GM18870 (cell line): ENCODE data around the gene LY6G5B.

Experiments used
- ATAC-seq: cut with Tn5 transposase; IDR thresholded peaks from one replicate; pipeline ENCODE4 v1.9.1; 2021; ENCODE audit warnings: moderate library complexity; ENCODE audit not compliant: unreplicated experiment

Gene LY6G5B, protein sequence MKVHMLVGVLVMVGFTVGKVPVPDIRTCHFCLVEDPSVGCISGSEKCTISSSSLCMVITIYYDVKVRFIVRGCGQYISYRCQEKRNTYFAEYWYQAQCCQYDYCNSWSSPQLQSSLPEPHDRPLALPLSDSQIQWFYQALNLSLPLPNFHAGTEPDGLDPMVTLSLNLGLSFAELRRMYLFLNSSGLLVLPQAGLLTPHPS

GRCh38 chr6:31669676-31670075 is at the start of gene LY6G5B:
TSS of gene LY6G5B (plus strand) at chr6:31669976. CDS start at chr6:31670951, 975 bp downstream.
- no peak for ATAC-seq

DNA sequence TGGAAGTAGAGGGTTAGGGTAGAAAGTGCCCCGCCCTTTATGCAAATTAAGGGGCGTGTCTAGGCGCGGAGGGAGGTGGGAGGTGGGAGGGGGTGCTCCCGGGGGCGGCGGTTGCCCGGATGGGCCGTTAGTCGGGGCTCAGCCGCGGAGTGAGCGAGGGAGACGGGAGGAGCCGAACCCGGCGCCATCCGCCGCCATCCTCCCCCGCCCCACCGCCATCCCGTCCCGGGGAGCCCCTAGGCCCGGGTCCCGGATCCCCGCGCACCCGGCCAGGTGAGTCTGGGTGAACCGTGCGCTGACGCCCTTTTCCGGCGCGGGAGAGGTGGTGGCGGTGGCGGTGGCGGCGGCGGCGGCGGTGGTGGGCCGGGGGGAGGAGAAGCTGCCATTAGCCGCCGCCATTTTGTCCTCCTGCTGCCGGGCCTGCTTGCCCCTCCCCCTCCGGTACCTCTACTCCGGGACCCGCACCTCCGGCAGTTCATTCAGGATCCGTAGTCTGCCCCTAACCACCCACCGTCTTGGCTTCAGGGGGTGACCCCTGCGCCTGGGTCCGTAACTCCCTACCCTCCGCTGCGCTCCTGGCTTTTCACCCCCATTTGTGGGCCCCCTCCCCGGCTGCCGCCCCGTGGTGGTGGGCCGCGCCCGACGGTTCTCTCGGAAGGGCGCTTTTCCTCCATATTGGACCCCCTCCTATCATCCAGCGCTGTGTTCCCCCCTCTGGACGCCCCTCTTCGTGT is 49.0 kb upstream of the LY6G5B start, which contains the start of gene PRRC2A:
TSS of gene PRRC2A (plus strand) at position 130 of the 734 bp plus-strand sequence. CDS start 2,075 bp downstream, outside the sequence.
- peak; percentile 17 for ATAC-seq

DNA sequence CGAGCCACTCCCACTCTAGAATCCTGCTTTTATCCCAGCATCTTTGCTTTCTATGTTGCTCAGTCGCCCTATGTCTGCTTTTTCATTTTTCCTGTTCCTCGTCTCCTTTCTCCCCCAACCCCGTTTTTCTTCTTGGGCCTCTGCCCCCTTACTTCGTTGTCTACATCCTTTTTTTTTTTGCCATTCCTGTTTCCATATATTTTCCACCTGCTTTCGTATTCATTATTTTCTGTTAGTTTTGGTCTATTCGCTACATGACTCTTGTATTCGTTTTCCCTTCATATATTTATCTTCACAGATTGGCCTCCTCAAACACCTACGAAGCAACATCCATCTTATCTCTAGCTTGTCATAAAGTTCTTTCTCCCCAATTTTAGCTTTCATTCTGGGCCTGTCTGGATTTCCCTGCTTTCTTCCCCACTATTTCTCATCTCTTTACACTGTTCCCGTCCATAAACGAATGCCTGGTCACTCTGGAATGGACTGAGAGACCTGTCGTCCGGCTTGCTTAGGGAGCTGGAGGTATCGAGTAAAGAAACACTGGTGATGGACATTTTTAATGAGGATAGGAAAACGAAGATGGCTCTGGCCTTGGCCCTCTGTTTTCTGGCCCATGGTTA is 48.3 kb upstream of the LY6G5B start:
- no peak for ATAC-seq

GRCh38 chr6:31621991-31622390 is 47.8 kb upstream of the LY6G5B start:
- ATAC-seq, result no peak

- no peak for ATAC-seq
These were observed 47.1 kb upstream of the LY6G5B start for GRCh38 chr6:31622684-31623091.

DNA sequence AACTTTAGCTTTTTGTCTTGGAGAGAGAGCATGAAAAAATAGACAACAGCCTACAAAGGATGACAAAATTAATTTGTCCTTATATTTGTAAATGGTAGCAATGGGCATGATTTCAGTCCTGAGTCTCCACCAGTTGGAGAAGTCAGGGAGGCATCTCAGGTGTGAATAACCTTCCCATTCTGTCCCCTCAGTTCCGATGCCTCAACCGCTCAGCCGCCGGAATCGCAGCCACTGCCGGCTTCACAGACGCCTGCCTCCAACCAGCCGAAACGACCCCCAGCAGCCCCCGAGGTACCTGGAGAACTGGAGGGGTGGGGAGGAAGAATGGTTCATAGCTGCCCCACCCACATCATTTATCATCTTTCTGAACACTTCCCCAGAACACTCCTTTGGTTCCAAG is 45.7 kb upstream of the LY6G5B start:
- ATAC-seq, result no peak

- ATAC-seq, result no peak
These were observed 42.8 kb upstream of the LY6G5B start for GRCh38 chr6:31626952-31627351.

DNA sequence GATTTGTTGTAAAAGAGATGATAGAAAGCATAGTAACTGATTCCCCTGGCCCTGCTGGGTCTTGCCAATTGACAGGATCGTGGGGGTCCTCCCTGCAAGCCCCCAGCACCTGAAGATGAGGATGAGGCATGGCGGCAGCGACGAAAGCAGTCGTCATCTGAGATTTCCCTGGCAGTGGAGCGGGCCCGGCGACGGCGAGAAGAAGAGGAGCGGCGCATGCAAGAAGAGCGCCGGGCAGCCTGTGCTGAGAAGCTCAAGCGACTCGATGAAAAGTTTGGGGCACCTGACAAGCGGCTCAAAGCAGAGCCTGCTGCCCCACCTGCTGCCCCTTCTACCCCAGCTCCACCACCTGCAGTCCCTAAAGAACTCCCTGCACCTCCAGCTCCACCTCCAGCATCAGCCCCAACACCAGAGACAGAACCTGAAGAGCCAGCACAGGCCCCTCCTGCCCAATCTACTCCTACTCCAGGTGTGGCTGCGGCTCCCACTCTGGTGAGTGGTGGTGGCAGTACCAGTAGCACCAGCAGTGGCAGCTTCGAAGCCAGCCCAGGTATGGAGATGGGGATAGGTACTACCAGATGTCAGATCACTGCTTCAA is 42.0 kb upstream of the LY6G5B start:
- ATAC-seq, result no peak

GRCh38 chr6:31629014-31629413 is 40.8 kb upstream of the LY6G5B start:
- ATAC-seq, result no peak

- no peak for ATAC-seq
These were observed 39.4 kb upstream of the LY6G5B start for GRCh38 chr6:31630177-31630934.

GRCh38 chr6:31631209-31631608 is 38.6 kb upstream of the LY6G5B start:
- ATAC-seq, result no peak

DNA sequence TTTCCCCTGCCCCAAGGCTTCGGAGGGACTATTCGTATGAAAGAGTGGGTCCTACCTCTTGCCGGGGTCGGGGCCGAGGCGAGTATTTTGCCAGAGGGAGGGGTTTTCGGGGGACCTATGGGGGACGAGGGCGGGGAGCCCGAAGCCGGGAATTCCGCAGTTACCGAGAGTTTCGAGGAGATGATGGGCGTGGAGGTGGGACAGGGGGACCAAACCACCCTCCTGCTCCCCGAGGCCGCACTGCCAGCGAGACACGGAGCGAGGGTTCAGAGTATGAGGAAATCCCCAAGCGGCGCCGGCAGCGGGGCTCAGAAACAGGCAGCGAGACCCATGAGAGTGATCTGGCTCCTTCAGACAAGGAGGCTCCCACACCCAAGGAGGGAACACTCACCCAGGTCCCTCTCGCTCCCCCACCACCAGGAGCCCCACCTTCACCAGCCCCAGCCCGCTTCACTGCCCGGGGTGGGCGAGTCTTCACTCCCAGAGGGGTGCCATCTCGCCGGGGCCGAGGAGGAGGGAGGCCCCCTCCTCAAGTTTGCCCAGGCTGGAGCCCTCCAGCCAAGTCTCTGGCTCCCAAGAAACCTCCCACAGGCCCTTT is 38.0 kb upstream of the LY6G5B start:
- ATAC-seq, result no peak

DNA sequence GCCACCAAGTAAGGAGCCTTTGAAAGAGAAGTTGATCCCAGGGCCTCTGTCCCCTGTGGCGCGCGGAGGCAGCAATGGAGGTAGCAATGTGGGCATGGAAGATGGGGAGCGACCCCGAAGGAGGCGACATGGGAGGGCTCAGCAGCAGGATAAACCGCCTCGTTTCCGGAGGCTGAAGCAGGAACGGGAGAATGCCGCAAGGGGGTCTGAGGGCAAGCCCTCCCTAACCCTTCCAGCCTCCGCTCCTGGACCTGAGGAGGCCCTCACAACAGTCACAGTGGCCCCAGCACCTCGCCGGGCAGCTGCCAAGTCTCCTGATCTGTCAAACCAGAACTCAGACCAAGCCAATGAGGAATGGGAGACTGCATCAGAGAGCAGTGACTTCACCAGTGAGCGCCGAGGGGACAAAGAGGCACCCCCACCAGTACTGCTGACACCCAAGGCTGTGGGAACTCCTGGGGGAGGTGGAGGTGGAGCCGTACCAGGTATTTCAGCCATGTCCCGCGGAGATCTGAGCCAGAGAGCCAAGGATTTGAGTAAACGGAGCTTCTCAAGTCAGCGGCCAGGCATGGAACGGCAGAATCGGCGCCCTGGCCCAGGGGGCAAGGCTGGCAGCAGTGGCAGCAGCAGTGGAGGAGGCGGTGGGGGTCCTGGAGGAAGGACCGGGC is 37.4 kb upstream of the LY6G5B start:
- no peak for ATAC-seq

DNA sequence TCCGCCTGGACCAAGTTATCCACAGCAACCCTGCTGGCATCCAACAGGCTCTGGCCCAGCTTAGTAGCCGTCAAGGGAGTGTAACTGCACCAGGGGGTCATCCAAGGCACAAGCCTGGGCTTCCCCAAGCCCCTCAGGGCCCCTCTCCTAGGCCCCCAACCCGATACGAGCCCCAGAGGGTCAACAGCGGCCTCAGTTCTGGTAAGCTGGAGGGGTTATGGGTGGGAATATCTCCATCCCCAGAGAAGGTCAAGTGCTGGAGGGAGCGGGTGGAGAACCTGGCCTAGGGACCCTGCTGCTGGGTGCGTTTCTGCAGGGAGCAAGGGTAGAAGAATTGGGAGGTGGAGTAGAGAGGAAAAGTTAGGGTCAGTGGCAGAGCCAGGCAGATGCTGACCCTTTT is 36.3 kb upstream of the LY6G5B start:
- ATAC-seq, result no peak

DNA sequence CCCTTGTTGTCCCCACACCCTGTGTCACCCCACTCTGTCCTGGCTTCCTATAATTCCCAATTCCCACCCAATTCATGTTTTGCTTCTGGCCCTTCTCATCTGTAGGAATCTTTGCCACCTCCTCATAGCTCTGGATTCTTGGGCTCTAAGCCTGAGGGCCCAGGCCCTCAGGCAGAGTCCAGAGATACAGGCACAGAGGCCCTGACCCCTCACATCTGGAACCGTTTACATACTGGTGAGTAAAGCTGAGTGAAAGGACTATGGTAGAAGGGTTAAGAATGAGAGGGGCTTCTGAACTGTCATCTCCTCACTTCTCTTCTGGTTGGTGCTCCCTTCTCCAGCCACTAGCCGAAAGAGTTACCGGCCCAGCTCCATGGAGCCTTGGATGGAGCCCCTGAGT is 35.6 kb upstream of the LY6G5B start:
- no peak for ATAC-seq

- ATAC-seq, result no peak
These were observed 34.7 kb upstream of the LY6G5B start for GRCh38 chr6:31634969-31635575.

DNA sequence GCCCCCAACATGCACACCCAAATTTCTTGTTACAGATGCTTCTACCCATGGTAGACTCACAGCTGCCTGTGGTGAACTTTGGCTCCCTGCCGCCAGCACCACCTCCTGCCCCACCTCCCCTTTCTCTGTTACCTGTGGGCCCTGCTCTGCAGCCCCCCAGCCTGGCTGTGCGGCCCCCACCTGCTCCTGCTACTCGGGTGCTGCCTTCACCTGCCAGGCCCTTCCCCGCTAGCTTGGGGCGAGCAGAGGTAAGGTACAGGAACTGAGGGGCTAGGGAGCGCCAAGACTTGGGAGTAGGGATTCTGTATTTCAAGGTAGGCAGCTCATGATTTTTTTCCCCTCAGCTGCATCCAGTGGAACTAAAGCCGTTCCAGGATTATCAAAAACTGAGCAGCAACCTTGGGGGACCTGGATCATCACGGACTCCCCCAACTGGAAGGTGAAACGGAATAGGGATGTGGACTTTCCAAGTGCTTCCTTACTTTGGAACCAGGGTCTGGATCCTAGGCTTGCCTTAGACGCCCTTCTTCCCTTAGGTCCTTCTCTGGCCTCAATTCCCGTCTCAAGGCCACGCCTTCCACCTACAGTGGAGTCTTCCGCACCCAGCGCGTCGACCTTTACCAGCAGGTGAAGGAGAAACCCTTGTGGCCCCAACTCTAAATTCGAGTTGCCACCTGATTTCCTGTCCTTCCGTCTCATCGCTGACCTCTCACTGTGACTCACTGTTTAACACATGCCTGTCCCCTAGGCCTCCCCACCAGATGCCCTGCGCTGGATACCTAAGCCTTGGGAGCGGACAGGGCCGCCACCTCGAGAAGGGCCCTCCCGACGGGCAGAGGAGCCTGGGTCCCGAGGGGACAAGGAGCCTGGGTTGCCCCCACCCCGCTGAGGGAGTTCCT is 32.8 kb upstream of the LY6G5B start:
- ATAC-seq, result no peak

DNA sequence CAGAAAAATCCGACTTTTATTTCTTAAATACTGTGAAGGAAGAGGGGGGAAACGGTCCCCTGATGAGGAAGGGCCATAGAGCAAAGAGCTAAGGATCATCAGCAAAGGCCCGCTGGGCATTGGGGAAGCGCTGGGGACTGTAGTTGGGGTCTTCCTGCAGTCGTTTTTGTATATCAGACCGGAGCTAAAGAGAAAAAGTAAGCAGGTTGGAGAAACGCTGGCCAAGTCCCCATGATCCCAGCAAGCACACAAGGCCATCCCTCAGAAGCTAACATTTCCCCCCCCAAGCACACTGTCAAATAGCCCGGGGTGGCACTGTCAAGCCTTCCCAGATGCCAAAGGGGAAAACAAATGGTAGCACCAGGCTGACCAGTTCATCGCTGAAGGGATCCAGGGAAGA is 30.7 kb upstream of the LY6G5B start:
- no peak for ATAC-seq

- no peak for ATAC-seq
These were observed 30.3 kb upstream of the LY6G5B start for GRCh38 chr6:31639449-31639861.
